Activated CD8-positive, alpha-beta memory T cell treated with anti-CD3 and anti-CD28 coated beads for 48 hours (primary cell): ENCODE data around the gene PLD1.
"Not testable (repeated sequence)": the region's sequence is repeated elsewhere in the genome, so short reads cannot be mapped to it uniquely, and the experiment has no call there.

Experiments
- DNase-seq, 3 experiments: peaks; one replicate each; pipeline ENCODE4 v3.0.0-alpha.2; 2020; ENCODE audit warnings: low read depth in 2 of 3, low spot score in 2 of 3

Gene PLD1

DNA sequence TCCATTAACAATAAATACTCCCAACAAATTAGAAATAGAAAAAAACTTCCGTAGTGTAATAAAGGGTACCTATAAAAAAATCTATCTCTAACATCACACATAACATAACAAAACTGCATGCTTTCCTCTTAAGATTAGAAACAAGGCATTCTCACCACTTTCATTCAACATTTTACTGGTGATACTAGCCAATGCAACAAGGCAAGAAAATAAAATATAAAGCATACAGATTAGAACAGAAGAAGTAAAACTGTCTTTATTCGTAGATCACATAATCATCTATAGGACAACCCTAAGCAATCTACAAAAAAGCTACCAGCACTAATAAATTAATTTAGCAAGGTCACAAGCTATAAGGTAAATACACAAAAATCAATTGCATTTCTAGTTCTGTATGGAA is 107.1 kb downstream of the PLD1 start:
- DNase-seq, result no peak

DNA sequence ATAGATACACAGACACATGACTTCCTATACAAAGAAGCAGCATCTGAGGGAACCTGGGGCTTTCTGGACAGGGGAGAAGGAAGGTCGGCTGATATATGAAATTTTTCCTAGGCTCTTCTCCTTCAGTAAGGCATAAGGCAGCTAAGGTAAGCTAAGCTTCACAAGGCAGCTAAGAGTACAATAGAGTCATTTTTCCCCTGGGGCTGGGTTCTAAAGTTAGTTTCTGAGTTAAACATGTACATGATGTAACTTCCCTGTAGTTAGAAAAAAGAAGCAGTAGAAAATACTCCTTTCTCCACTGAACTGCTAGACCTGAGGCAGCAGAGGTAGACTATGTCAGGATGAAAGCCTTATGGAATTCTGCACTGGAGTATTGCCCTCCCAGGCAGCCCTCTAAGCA is 109.6 kb downstream of the PLD1 start:
- DNase-seq, result no peak

- no peak for DNase-seq
These were observed 110.1 kb downstream of the PLD1 start for GRCh38 chr3:171700157-171700556.

GRCh38 chr3:171699601-171700000 is 110.7 kb downstream of the PLD1 start:
- no peak for DNase-seq

GRCh38 chr3:171696805-171697204 is 113.5 kb downstream of the PLD1 start:
- no peak for DNase-seq

DNA sequence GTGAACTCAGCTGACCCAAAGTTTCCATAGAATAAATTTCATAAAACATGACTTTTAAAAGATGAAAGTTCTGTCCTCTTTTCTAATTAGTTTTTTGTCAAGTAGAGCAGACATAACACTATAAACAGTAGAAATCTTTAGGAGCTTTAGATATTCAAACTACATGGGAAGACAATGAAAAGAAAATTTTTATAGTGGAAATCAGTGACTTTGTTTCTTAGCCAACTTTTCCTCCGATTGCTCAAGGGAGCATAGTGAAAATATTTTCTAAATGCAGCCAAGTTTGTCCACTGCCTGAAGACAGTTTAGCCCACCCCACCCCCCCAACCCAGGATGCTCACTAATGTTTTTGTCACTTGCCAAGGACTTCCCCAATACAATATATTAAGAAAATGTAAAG is 114.9 kb downstream of the PLD1 start:
- DNase-seq, result no peak

DNA sequence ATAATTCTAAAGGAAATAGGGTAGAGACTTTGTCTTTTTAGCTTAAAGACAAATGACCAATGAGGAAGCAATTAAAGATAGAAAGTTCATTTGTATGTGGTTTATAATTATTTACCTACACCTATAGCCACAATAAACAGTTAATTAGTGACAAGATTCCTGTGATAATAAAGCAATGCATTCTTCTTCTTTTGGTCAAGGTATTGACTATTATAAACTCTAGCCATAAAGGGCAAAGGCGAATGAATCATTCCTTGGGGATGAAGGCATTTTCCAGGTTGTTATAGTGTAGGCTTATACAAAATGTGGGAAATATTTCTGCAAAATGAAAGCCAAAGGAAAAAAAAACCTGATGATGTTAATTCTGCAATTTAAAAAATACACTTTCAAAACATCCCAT is 115.4 kb downstream of the PLD1 start:
- DNase-seq, result no peak

- not testable (repeated sequence) for DNase-seq
These were observed 117.7 kb downstream of the PLD1 start for GRCh38 chr3:171692551-171692950.

DNA sequence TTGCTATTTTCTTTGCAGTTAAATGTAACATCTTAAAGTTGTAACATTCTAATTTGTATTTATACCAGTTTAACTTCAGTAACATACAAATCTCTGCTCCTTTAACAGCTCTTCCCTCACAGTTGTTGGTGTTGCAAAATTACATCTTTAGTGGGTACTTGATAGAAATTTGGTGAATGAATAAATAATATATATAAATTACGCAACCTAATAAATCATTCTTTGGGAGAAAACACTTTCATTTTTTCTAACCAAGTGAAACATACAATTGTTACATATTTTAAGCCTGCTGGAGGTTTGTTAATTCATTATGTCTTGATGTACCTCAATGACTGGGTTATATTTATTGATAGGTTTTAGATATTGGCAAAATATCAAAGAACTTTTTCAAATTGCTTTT is 118.8 kb downstream of the PLD1 start:
- no peak for DNase-seq

DNA sequence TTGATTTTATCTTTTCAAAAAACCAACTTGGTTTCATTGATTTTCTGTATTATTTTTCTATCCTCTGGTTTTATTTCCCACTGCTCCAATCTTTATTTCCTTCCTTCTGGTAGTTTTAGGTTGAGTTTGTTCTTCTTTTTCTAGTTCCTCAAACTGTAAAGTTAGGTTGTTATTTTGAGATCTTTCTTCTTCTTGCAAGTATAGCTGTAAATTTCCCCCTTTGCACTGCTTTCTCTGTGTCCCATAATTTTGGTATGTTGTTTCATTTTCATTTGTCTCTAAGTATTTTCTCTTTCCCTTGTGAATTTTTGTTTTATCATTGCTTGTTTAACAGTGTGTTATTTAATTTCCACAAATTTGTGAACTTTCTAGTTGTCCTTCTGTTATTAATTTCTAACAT is 120.0 kb downstream of the PLD1 start:
- DNase-seq, result no peak

DNA sequence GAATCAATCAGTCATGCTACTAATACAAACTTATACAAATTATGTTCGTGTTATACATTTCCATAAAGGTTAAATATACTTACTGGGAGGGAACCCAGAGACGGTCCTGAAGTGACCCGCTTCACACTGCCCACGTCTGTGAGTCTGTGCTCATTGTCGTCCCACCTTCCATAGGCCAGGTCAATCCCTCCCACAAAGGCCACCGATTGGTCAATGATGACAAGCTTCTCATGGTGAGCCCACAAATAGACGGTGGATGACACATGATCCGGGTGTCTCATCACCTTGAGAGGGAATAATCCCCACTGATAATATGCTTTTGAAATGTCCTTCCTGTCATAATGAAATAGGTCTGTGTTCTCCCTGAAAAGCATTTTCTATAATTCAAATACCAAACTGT is 121.7 kb downstream of the PLD1 start:
- no peak for DNase-seq

- DNase-seq, result no peak
These were observed 122.3 kb downstream of the PLD1 start for GRCh38 chr3:171688002-171688401.

DNA sequence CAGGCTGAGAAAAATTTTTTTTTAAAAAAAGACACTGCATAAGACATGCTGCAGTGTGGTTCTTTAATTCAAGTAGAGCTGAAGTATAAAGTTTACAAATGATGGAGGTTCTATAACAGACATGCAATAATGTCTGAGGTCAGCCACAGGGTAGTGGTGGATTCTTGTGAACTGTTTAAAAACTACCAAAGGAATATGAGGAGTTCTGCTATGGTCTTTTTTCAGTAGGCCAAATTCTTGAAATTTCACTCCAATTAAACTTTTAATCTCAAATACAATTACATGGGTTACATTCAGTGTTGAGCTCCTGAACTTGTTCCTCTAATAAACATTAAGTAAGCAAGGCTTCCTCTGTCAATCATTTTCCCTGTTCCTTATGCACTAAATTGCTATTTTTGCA is 122.7 kb downstream of the PLD1 start:
- DNase-seq, result no peak

- no peak for DNase-seq
These were observed 123.2 kb downstream of the PLD1 start for GRCh38 chr3:171687064-171687463.

DNA sequence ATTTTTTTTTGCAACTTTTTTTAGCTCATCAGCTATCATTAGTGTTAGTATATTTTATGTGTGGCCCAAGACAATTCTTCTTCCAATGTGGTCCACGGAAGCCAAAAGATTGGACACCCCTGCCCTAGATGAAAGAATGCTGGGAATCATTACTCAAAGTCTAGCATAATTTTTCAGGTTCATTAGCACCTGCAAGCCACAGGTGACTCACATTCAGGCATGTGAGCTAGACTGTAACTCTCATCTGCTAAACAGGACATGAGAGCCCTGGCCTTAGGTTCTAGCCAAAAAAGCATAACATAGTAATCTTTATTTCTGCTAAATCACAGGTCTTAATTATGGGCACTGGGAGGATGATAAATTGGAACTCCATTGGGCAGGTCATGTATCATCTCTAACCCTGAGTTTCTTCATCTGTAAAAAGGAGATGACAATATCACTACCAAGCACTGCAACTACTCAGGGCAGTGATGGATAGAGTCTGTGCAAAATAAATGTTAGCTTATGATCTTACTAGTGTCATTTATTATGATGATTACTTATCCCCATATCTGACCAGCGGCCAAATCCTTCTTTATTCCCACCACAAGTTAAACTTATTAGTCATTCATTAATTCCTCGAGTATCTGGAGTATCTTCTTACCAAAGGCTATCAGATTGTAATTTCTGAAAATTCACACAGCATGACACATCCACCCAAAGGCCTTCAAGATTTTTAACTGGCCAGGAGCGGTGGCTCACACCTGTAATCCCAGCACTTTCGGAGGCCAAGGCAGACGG is 125.0 kb downstream of the PLD1 start:
- DNase-seq, result no peak

- DNase-seq, result no peak
These were observed 126.1 kb downstream of the PLD1 start for GRCh38 chr3:171684221-171684620.

DNA sequence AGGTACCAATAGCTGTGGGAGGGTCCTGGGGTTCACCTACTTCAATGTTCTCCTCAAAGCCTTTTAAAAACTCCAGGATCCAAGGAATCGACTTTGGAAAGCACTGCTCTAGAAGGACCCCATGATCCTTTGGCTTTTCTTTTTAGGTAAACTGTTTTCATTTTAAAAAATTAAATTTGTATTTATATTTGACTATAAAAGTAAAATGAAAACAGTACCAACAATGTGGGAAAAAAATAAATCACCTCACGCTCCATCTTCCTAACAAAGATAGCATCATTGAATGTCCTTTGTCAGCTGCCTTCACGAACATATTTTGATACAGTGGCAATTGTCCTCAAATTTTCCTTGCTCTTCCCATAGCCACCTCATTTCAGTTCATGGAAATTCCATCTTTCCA is 127.5 kb downstream of the PLD1 start:
- DNase-seq, result no peak

GRCh38 chr3:171680726-171681411 is 129.4 kb downstream of the PLD1 start:
- no peak for DNase-seq

DNA sequence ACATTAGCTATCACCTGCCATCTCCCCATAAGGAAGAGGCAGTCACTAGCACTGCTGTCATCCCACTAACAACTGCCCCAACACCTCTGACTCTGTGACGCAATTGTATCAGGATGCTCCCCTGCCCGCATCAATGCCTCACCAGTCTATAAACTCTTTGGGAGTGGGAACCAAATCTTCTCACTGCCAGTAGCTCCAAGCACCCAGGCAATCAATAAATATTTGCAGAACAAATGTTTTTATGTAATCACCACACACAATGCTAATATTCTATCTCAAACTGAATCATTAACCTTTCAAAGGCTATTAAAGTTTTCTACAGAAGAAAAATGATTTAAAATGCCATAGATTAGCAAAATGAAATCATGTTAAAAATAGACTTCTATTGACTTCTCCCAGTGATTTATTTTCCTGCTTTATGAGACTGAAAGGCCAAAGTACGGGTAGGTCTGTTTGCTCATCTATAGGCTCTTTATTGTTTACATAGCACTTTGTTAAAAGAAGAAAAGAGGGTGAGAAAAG is 131.3 kb downstream of the PLD1 start:
- no peak for DNase-seq

- no peak for DNase-seq
These were observed 132.6 kb downstream of the PLD1 start for GRCh38 chr3:171677706-171678105.

GRCh38 chr3:171676601-171677175 is 133.6 kb downstream of the PLD1 start:
- DNase-seq, result no peak

DNA sequence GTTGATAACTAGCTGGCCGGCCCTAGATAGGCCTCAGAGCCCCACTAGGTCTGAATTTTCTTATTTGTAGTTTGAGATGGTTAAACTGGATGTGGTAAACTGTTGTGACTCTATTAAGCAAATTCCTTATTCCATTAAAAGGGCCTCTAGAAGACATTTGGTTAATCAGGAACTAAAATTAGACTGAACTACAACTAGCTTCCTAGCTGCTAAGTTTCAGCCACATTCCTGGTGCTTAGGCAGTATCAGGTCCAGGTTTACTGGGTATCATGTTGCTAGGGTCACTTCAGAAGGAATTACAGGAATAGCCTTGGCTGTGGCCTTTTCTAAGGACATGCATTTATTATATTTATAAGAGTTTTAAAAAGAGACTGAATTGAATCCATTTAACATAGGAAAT is 136.3 kb downstream of the PLD1 start:
- DNase-seq, result no peak
